Skeletal muscle tissue (tissue), 4 donors: ENCODE measurements around the gene FLOT1. TPM values are rescaled to one million over a fixed set of nuclear protein-coding genes. Genes with fewer than 3 reads are reported as not detected.

ENCODE experiments used
- H3K27ac ChIP-seq: one replicate; pipeline ENCODE4 v1.7.0; 2013; ENCODE audit warnings: mild to moderate bottlenecking, low read depth, low read length, inconsistent platforms
- H3K27me3 ChIP-seq, 3 donors: one replicate each; pipeline ENCODE4 v1.7.0; 2013; ENCODE audit warnings: low read length in 3 of 3; ENCODE audit not compliant: control insufficient read depth in 3 of 3, insufficient read depth in 3 of 3
- H3K36me3 ChIP-seq, 3 donors: one replicate each; pipeline ENCODE4 v1.7.0; 2013; ENCODE audit warnings: low read length in 3 of 3; ENCODE audit not compliant: control insufficient read depth in 3 of 3, insufficient read depth in 3 of 3
- H3K4me1 ChIP-seq, 3 donors: one replicate each; pipeline ENCODE4 v1.7.0; 2013; ENCODE audit warnings: low read length in 3 of 3, mild to moderate bottlenecking in 3 of 3; ENCODE audit not compliant: control insufficient read depth in 3 of 3, insufficient read depth in 3 of 3
- H3K4me3 ChIP-seq, 3 donors: one replicate each; pipeline ENCODE4 v1.7.0; 2013; ENCODE audit warnings: low read length in 3 of 3
- H3K9ac ChIP-seq, 3 donors: one replicate each; pipeline ENCODE4 v1.7.0; 2013; ENCODE audit warnings: low read length in 3 of 3, mild to moderate bottlenecking in 3 of 3, moderate library complexity in 2 of 3, low read depth in 1 of 3
- H3K9me3 ChIP-seq, 3 donors: one replicate each; pipeline ENCODE4 v1.7.0; 2013; ENCODE audit warnings: low read length in 3 of 3; ENCODE audit not compliant: control insufficient read depth in 3 of 3
- total RNA-seq: library from RNA; depleted of rRNA; stranded (reverse); fragments of >200 nt; gene quantifications from one replicate; pipeline ENCODE4 v1.2.3, GENCODE V29; 2014
- donor health status: Osteomylitis.

The FLOT1 gene, protein sequence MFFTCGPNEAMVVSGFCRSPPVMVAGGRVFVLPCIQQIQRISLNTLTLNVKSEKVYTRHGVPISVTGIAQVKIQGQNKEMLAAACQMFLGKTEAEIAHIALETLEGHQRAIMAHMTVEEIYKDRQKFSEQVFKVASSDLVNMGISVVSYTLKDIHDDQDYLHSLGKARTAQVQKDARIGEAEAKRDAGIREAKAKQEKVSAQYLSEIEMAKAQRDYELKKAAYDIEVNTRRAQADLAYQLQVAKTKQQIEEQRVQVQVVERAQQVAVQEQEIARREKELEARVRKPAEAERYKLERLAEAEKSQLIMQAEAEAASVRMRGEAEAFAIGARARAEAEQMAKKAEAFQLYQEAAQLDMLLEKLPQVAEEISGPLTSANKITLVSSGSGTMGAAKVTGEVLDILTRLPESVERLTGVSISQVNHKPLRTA
- total RNA-seq: 44.9 TPM

GRCh38 chr6:30742316-30743098 lies at the start of gene FLOT1:
Gene FLOT1, minus strand, starts transcription at chr6:30742687. Its CDS starts 498 bp downstream, at chr6:30742189.
- Histone ChIP-seq H3K4me1 (peaks cover 30 to 47% (median 31%) of the 10 kb centered on the region in 3 donors), H3K36me3 (peaks cover 37 to 42% (median 41%) of the 10 kb centered on the region in 3 donors), H3K9ac (peak within 1 kb of the TSS; percentile 91 to 95 (median 94)), H3K27me3 (no peaks in the 10 kb centered on the region), H3K27ac (peak within 1 kb of the TSS; percentile 93), H3K4me3 (peak within 1 kb of the TSS; percentile 85 to 94 (median 89)), H3K9me3 (no peaks in the 10 kb centered on the region)

- Histone ChIP-seq H3K27me3 (no peaks in the 10 kb centered on the region), H3K9ac (no peak overlapping the region), H3K36me3 (no peaks in the 10 kb centered on the region), H3K4me3 (no peak overlapping the region), H3K27ac (no peak overlapping the region), H3K4me1 (peaks cover 0 to 3% (median 0%) of the 10 kb centered on the region in 3 donors), H3K9me3 (no peaks in the 10 kb centered on the region)
Observed at GRCh38 chr6:30790724-30791383, 48.4 kb upstream of the FLOT1 start.

DNA sequence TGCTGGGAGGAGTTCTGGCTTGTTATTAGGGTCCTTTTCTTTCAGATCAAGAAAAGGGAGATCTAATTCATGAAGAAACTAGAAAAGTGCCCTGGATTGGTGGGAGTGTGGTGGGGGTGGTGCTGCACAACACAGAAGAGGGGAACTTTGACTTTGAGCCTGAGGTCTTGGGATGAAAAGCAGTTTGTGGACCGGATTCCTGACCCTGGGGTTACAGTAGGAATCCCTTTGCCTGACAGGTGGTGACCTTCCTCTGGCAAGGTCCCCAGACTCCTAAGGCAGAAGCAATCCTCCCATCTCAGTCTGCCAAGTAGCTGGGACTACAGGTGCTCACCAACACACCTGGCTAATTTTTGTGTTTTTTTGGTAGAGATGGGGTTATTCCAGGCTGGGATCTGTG lies 47.1 kb upstream of the FLOT1 start:
- H3K4me1 ChIP-seq: peaks cover 0 to 3% (median 0%) of the 10 kb centered on the region in 3 donors

GRCh38 chr6:30787954-30788353 lies 45.5 kb upstream of the FLOT1 start:
- H3K36me3 ChIP-seq: no peaks in the 10 kb centered on the region
- H3K9me3 ChIP-seq: no peaks in the 10 kb centered on the region
- no peak overlapping the region for H3K4me3 ChIP-seq
- no peak overlapping the region for H3K9ac ChIP-seq
- H3K27me3 ChIP-seq: no peaks in the 10 kb centered on the region
- no peaks in the 10 kb centered on the region for H3K4me1 ChIP-seq
- H3K27ac ChIP-seq: no peak overlapping the region

More for the DNA sequence above, 47.1 kb upstream of the FLOT1 start:
- Histone ChIP-seq H3K9me3 (no peaks in the 10 kb centered on the region), H3K4me3 (no peak overlapping the region), H3K36me3 (no peaks in the 10 kb centered on the region), H3K9ac (no peak overlapping the region), H3K27ac (no peak overlapping the region), H3K27me3 (no peaks in the 10 kb centered on the region)

DNA sequence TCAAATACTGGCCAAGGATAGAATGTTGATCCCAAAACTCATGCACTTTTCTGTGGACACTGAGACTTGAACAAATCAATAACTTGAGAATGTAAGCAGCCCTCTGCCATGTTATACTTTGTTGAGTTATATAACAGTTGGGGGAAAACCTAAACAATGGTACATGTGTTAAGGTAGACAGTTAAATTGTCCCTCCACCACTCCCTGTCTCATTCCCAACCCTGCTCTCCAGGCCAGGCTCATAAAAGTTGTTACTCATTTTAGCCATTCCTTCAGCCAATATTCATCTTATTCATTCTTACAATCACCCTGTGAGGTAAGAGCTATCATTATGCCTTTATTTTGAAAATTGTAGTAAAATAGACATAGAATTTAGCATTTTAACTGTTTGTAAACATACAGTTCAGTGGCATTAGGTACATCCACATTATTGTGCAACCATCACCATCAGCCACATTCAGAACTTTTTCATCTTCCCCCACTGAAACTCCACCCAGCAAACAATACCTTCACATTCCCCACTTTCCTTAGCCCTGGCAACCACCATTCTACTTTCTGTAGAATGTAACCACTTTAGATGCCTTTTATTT lies 40.0 kb upstream of the FLOT1 start:
- H3K36me3 ChIP-seq: no peaks in the 10 kb centered on the region
- peak overlapping the region in 2 of 3 donors; percentile 66 to 79 for H3K9ac ChIP-seq
- peaks cover 31 to 45% (median 38%) of the 10 kb centered on the region in 3 donors for H3K4me1 ChIP-seq
- no peaks in the 10 kb centered on the region for H3K9me3 ChIP-seq
- H3K4me3 ChIP-seq: peak overlapping the region in 1 of 3 donors; percentile 32
- no peaks in the 10 kb centered on the region for H3K27me3 ChIP-seq
- peak overlapping the region; percentile 90 for H3K27ac ChIP-seq

- H3K27me3 ChIP-seq: no peaks in the 10 kb centered on the region
- H3K9ac ChIP-seq: peak overlapping the region; percentile 65 to 79 (median 66)
- peaks cover 31 to 45% (median 38%) of the 10 kb centered on the region in 3 donors for H3K4me1 ChIP-seq
- H3K9me3 ChIP-seq: no peaks in the 10 kb centered on the region
- peak overlapping the region; percentile 39 to 70 (median 55) for H3K4me3 ChIP-seq
- H3K36me3 ChIP-seq: no peaks in the 10 kb centered on the region
- peak overlapping the region; percentile 90 for H3K27ac ChIP-seq
Observed at GRCh38 chr6:30781743-30782424, 39.4 kb upstream of the FLOT1 start.

GRCh38 chr6:30781395-30781742 lies 38.9 kb upstream of the FLOT1 start:
- Histone ChIP-seq H3K4me1 (peaks cover 31 to 45% (median 38%) of the 10 kb centered on the region in 3 donors), H3K36me3 (no peaks in the 10 kb centered on the region), H3K27ac (peak overlapping the region; percentile 90), H3K4me3 (peak overlapping the region; percentile 39 to 70 (median 55)), H3K9me3 (no peaks in the 10 kb centered on the region), H3K27me3 (no peaks in the 10 kb centered on the region), H3K9ac (peak overlapping the region; percentile 65 to 79 (median 66))

- Histone ChIP-seq H3K9ac (no peak overlapping the region), H3K4me1 (peaks cover 31 to 45% (median 38%) of the 10 kb centered on the region in 3 donors), H3K4me3 (no peak overlapping the region), H3K9me3 (no peaks in the 10 kb centered on the region), H3K36me3 (no peaks in the 10 kb centered on the region), H3K27me3 (no peaks in the 10 kb centered on the region), H3K27ac (peak overlapping the region; percentile 90)
Observed at GRCh38 chr6:30780642-30780920, 38.1 kb upstream of the FLOT1 start.
